Thyroid gland (tissue), 4 donors: ENCODE measurements around the gene MAP2K5. TPM values are rescaled to one million over a fixed set of nuclear protein-coding genes. Genes with fewer than 3 reads are reported as not detected.
"Not testable (repeated sequence)": the region's sequence is repeated elsewhere in the genome, so short reads cannot be mapped to it uniquely, and the experiment has no call there.

ENCODE experiments used
- DNase-seq, 2 donors: peaks; one replicate each; pipeline ENCODE4 v3.0.0-alpha.2; 2019
- H3K27ac ChIP-seq, 3 donors: fragments of 200-600 bp; sonication (generic); 1 replicate in 2 of 3; 2 replicates in 1 of 3; pipeline ENCODE4 v1.5.1; 2016 to 2019; ENCODE audit warnings: mild to moderate bottlenecking in 1 of 3, moderate library complexity in 1 of 3
- H3K27me3 ChIP-seq: fragments of 200-600 bp; sonication (generic); one replicate; pipeline ENCODE4 v1.5.1; 2019
- H3K36me3 ChIP-seq, 2 donors: fragments of 200-600 bp; sonication (generic); one replicate each; pipeline ENCODE4 v1.5.1; 2016 to 2019
- H3K4me1 ChIP-seq, 2 donors: fragments of 200-600 bp; sonication (generic); one replicate each; pipeline ENCODE4 v1.5.1; 2017 to 2019
- H3K4me3 ChIP-seq, 3 donors: fragments of 200-600 bp; sonication (generic); replicated peaks in 1 of 3; 1 replicate in 2 of 3; 2 replicates in 1 of 3; pipeline ENCODE4 v1.5.1; 2016; ENCODE audit warnings: mild to moderate bottlenecking in 1 of 3
- H3K9me3 ChIP-seq: fragments of 200-600 bp; sonication (generic); one replicate; pipeline ENCODE4 v1.5.1; 2017
- CTCF ChIP-seq, 6 experiments: fragments of 200-600 bp in 3 of 6; fragments of 450-650 bp in 3 of 6; sonication (generic) in 3 of 6; IDR thresholded peaks; one replicate each; pipeline ENCODE4 v1.5.1; 2016 to 2019; ENCODE audit warnings: antibody characterized with exemption in 6 of 6, mild to moderate bottlenecking in 2 of 6, inconsistent platforms in 1 of 6, moderate library complexity in 1 of 6
- POLR2A ChIP-seq, 2 donors: fragments of 450-650 bp; IDR thresholded peaks; one replicate each; pipeline ENCODE4 v1.6.1; 2017; ENCODE audit warnings: antibody characterized with exemption in 2 of 2, mild to moderate bottlenecking in 2 of 2, moderate library complexity in 1 of 2
- WGBS, 2 donors: methylation state at CpG; one replicate each; pipeline ENCODE4 v1.1.5; 2017; 5-methylcytosine and 5-hydroxymethylcytosine counted together
- intact Hi-C: fragments of 100-400 bp; cut with DNase I; formaldehyde crosslinking; loops from one replicate; pipeline ENCODE4 v1.15.1; 2023
- total RNA-seq, 4 donors: library from RNA; depleted of rRNA; stranded (reverse); fragments of >200 nt; gene quantifications; one replicate each; pipeline ENCODE4 v1.2.3, GENCODE V29; 2016

MAP2K5 gene
- total RNA-seq, 4 donors from 2014 or later = 10.2 to 32.1 (median 15.9) TPM

GRCh38 chr15:67622110-67622509 lies 79.6 kb downstream of the MAP2K5 start:
- WGBS, 2 donors = 93 to 97% methylated on average over 2 of the region's 2 CpGs
- TF ChIP-seq CTCF (IDR thresholded peaks at IDR 0.05) (no peak), POLR2A (IDR thresholded peaks at IDR 0.05) (no peak)
- no peaks in the 10 kb centered on the region for H3K9me3 ChIP-seq
- intact Hi-C loops = no loop called here
- H3K36me3 ChIP-seq = no peaks in the 10 kb centered on the region
- H3K4me1 ChIP-seq = no peaks in the 10 kb centered on the region
- H3K27ac ChIP-seq = no peak overlapping the region
- DNase-seq = no peak
- H3K4me3 ChIP-seq = no peak overlapping the region
- no peaks in the 10 kb centered on the region for H3K27me3 ChIP-seq

GRCh38 chr15:67632261-67632660 lies 89.8 kb downstream of the MAP2K5 start:
- no peak overlapping the region for H3K27ac ChIP-seq
- H3K27me3 ChIP-seq = no peaks in the 10 kb centered on the region
- no peaks in the 10 kb centered on the region for H3K9me3 ChIP-seq
- WGBS, 2 donors = 97 to 100% methylated on average over 3 of the region's 3 CpGs
- intact Hi-C loops = no loop called here
- H3K4me3 ChIP-seq = no peak overlapping the region
- TF ChIP-seq CTCF (IDR thresholded peaks at IDR 0.05) (no peak), POLR2A (IDR thresholded peaks at IDR 0.05) (no peak)
- no peaks in the 10 kb centered on the region for H3K4me1 ChIP-seq
- DNase-seq = no peak
- H3K36me3 ChIP-seq = peaks cover 0 to 9% of the 10 kb centered on the region in 2 donors

GRCh38 chr15:67635950-67636349 lies 93.4 kb downstream of the MAP2K5 start:
- H3K4me3 ChIP-seq, intact Hi-C loops, H3K9me3 ChIP-seq, H3K4me1 ChIP-seq, DNase-seq, H3K27me3 ChIP-seq, H3K27ac ChIP-seq, H3K36me3 ChIP-seq: not testable (repeated sequence)
- 96 to 98% methylated on average over 11 of the region's 11 CpGs for WGBS, 2 donors

GRCh38 chr15:67639591-67639990 lies 97.1 kb downstream of the MAP2K5 start:
- Histone ChIP-seq H3K27ac (no peak overlapping the region), H3K27me3 (no peaks in the 10 kb centered on the region), H3K4me1 (no peaks in the 10 kb centered on the region), H3K9me3 (no peaks in the 10 kb centered on the region), H3K4me3 (no peak overlapping the region), H3K36me3 (no peaks in the 10 kb centered on the region)
- TF ChIP-seq POLR2A (IDR thresholded peaks at IDR 0.05) = no peak
- TF ChIP-seq CTCF (IDR thresholded peaks at IDR 0.05) = no peak
- DNase-seq = no peak
- intact Hi-C loops = no loop called here
- 91 to 93% methylated on average over 6 of the region's 6 CpGs for WGBS, 2 donors

- no peak for DNase-seq
- intact Hi-C loops = no loop called here
- no peaks in the 10 kb centered on the region for H3K36me3 ChIP-seq
- H3K4me1 ChIP-seq = no peaks in the 10 kb centered on the region
- no peak for TF ChIP-seq POLR2A (IDR thresholded peaks at IDR 0.05)
- peak in 2 of 6 experiments; percentile 11 to 30 for TF ChIP-seq CTCF (IDR thresholded peaks at IDR 0.05)
- H3K4me3 ChIP-seq = no peak overlapping the region
- no peaks in the 10 kb centered on the region for H3K27me3 ChIP-seq
- H3K9me3 ChIP-seq = no peaks in the 10 kb centered on the region
- 51% methylated on average over 3 of the region's 3 CpGs for WGBS, 2 donors
- H3K27ac ChIP-seq = no peak overlapping the region
Measured at GRCh38 chr15:67641453-67641852, 99.0 kb downstream of the MAP2K5 start.

GRCh38 chr15:67646847-67647246 lies 104.3 kb downstream of the MAP2K5 start:
- whole genome bisulfite sequencing, 2 donors = 76 to 79% methylated on average over 2 of the region's 2 CpGs
- H3K27ac ChIP-seq = no peak overlapping the region
- H3K27me3 ChIP-seq = no peaks in the 10 kb centered on the region
- intact Hi-C loops = no loop called here
- TF ChIP-seq POLR2A (IDR thresholded peaks at IDR 0.05) (no peak), CTCF (IDR thresholded peaks at IDR 0.05) (no peak)
- no peak for DNase-seq
- H3K4me3 ChIP-seq = no peak overlapping the region
- no peaks in the 10 kb centered on the region for H3K9me3 ChIP-seq
- no peaks in the 10 kb centered on the region for H3K4me1 ChIP-seq
- H3K36me3 ChIP-seq = no peaks in the 10 kb centered on the region
